PC-9 (cell line): Measurements from ENCODE around the gene AK3. TPM values are rescaled to one million over a fixed set of nuclear protein-coding genes. Genes with fewer than 3 reads are reported as not detected.
A peak's percentile ranks its signal among the peaks of the same experiment; 100 is the strongest.

Experiments
- BruUV-seq: library from RNA; stranded (reverse); fragments of 400-500 nt; replicated peaks from 2 replicates; lab custom pipeline; 2021; lab: Mats Ljungman, UMichigan
- CTCF ChIA-PET: fragments of 300-600 bp; sonication (Branson Sonifier 250); formaldehyde crosslinking; loops from one replicate; lab custom pipeline; 2022; ENCODE audit warnings: antibody characterized with exemption; lab: Charles Lee
- POLR2A ChIA-PET: fragments of 300-600 bp; sonication (Branson Sonifier 250); formaldehyde crosslinking; loops from one replicate; lab custom pipeline; 2022; ENCODE audit warnings: antibody characterized with exemption; ENCODE audit not compliant: unreplicated experiment; lab: Charles Lee
- DNase-seq, 2 experiments: peaks; one replicate each; pipeline versions ENCODE4 v3.0.0 to v3.0.0-alpha.2; 2015 to 2022; ENCODE audit warnings: mixed read lengths in 1 of 2
- H2AFZ ChIP-seq: fragments of 200-600 bp; sonication (generic); 2 replicates; pipeline ENCODE4 v1.8.1; 2017; ENCODE audit warnings: antibody characterized with exemption
- H3F3A ChIP-seq: fragments of 200-600 bp; sonication (generic); 2 replicates; pipeline ENCODE4 v1.8.1; 2017; ENCODE audit warnings: antibody characterized with exemption, mild to moderate bottlenecking, low read depth; ENCODE audit not compliant: insufficient read depth
- H3K27ac ChIP-seq: fragments of 200-600 bp; sonication (generic); 2 replicates; pipeline ENCODE4 v1.6.1; 2016; ENCODE audit warnings: mixed run types
- H3K27me3 ChIP-seq: fragments of 200-600 bp; sonication (generic); 2 replicates; pipeline ENCODE4 v1.6.1; 2016; ENCODE audit warnings: low read depth, mixed run types; ENCODE audit not compliant: insufficient read depth
- H3K36me3 ChIP-seq: fragments of 200-600 bp; sonication (generic); 2 replicates; pipeline ENCODE4 v1.6.1; 2016; ENCODE audit warnings: low read depth, mixed run types
- H3K4me1 ChIP-seq: fragments of 200-600 bp; sonication (generic); replicated peaks from 2 replicates; pipeline ENCODE4 v1.6.1; 2016; ENCODE audit warnings: mixed run types; ENCODE audit not compliant: insufficient read depth
- H3K4me2 ChIP-seq: fragments of 200-600 bp; sonication (generic); 2 replicates; pipeline ENCODE4 v1.6.1; 2017; ENCODE audit warnings: mixed run types
- H3K4me3 ChIP-seq: fragments of 200-600 bp; sonication (generic); 2 replicates; pipeline ENCODE4 v1.6.1; 2016; ENCODE audit warnings: mixed run types
- H3K79me2 ChIP-seq: fragments of 200-600 bp; sonication (generic); 2 replicates; pipeline ENCODE4 v1.6.1; 2017; ENCODE audit warnings: low read depth, mixed run types
- H3K9me2 ChIP-seq: fragments of 200-600 bp; sonication (generic); 2 replicates; pipeline ENCODE4 v1.8.1; 2017; ENCODE audit warnings: mild to moderate bottlenecking; ENCODE audit not compliant: insufficient read depth
- H3K9me3 ChIP-seq: fragments of 200-600 bp; sonication (generic); 2 replicates; pipeline ENCODE4 v1.8.1; 2016; ENCODE audit warnings: low read depth; ENCODE audit not compliant: insufficient read depth
- H4K20me1 ChIP-seq: fragments of 200-600 bp; sonication (generic); 2 replicates; pipeline ENCODE4 v1.8.1; 2017; ENCODE audit not compliant: insufficient read depth
- CTCF ChIP-seq: fragments of 200-600 bp; sonication (generic); conservative IDR thresholded peaks from 2 replicates; pipeline ENCODE4 v1.6.1; 2017; ENCODE audit warnings: mixed run types, antibody characterized with exemption, mild to moderate bottlenecking, moderate library complexity
- EZH2 ChIP-seq: fragments of 200-600 bp; sonication (generic); IDR thresholded peaks from 2 replicates; pipeline ENCODE4 v1.8.0; 2017; ENCODE audit warnings: antibody characterized with exemption, low read depth
- intact Hi-C: fragments of 100-400 bp; cut with micrococcal nuclease; formaldehyde crosslinking; loops from one replicate; pipeline ENCODE4 v1.10.0; 2022; ENCODE audit not compliant: unreplicated experiment
- total RNA-seq: library from RNA; stranded (reverse); gene quantifications from 2 replicates; pipeline ENCODE4 v1.2.3, GENCODE V29; 2021

The AK3 gene
- total RNA-seq, 1 experiment from 2014 or later, result 36.2 TPM

- DNase-seq, result no peak
- Histone ChIP-seq H3K36me3 (0 out of 2 replicates have a peak, but pooled peaks cover 5% of the 10 kb centered on the region), H3K9me2 (no peaks in the 10 kb centered on the region), H3F3A (0 out of 2 replicates have a peak, but pooled peaks cover 6% of the 10 kb centered on the region), H3K27ac (0 out of 2 replicates have a peak overlapping the region, but pooled peaks have one; percentile 21), H3K4me3 (peak overlapping the region; percentile 73), H3K79me2 (peaks cover 51% of the 10 kb centered on the region), H3K9me3 (no peaks in the 10 kb centered on the region), H3K4me1 (peaks cover 16% of the 10 kb centered on the region), H4K20me1 (no peaks in the 10 kb centered on the region), H3K4me2 (peak overlapping the region; percentile 85), H3K27me3 (no peaks in the 10 kb centered on the region), H2AFZ (peak overlapping the region; percentile 84)
- TF ChIP-seq EZH2, result no peak
- no peak for TF ChIP-seq CTCF
- BruUV-seq, result no TSS peak
- CTCF ChIA-PET, result no interaction called here
- POLR2A ChIA-PET, result no interaction called here
- intact Hi-C loops, result no loop called here
Observed at GRCh38 chr9:4738866-4739586, 2.0 kb downstream of the AK3 start.

GRCh38 chr9:4734150-4734549 lies 6.9 kb downstream of the AK3 start:
- Histone ChIP-seq H3K4me1 (peaks cover 15% of the 10 kb centered on the region), H3K9me2 (no peaks in the 10 kb centered on the region), H2AFZ (no peak overlapping the region), H3K4me3 (no peak overlapping the region), H3K79me2 (peaks cover 49% of the 10 kb centered on the region), H3K9me3 (no peaks in the 10 kb centered on the region), H3K36me3 (0 out of 2 replicates have a peak, but pooled peaks cover 5% of the 10 kb centered on the region), H4K20me1 (no peaks in the 10 kb centered on the region; the same call in 1 of the 2 replicates), H3F3A (no peaks in the 10 kb centered on the region), H3K4me2 (no peak overlapping the region), H3K27ac (no peak overlapping the region), H3K27me3 (no peaks in the 10 kb centered on the region)
- ChIA-PET POLR2A (no interaction called here), CTCF (no interaction called here)
- intact Hi-C loops, result no loop called here
- DNase-seq, result no peak
- BruUV-seq, result no TSS peak
- TF ChIP-seq CTCF, result no peak
- TF ChIP-seq EZH2, result no peak

- no peak overlapping the region for H3K4me3 ChIP-seq
- no peaks in the 10 kb centered on the region for H3K27me3 ChIP-seq
- H3K4me2 ChIP-seq, result no peak overlapping the region
- H2AFZ ChIP-seq, result no peak overlapping the region
- no peaks in the 10 kb centered on the region for H3F3A ChIP-seq
- no peaks in the 10 kb centered on the region for H3K9me3 ChIP-seq
- H3K9me2 ChIP-seq, result no peaks in the 10 kb centered on the region
- ChIA-PET POLR2A (no interaction called here), CTCF (no interaction called here)
- 0 out of 2 replicates have a peak, but pooled peaks cover 5% of the 10 kb centered on the region for H3K36me3 ChIP-seq
- no peaks in the 10 kb centered on the region; the same call in 1 of the 2 replicates for H4K20me1 ChIP-seq
- H3K79me2 ChIP-seq, result peaks cover 37% of the 10 kb centered on the region
- peaks cover 3% of the 10 kb centered on the region; the same call in 1 of the 2 replicates for H3K4me1 ChIP-seq
- no peak overlapping the region for H3K27ac ChIP-seq
- DNase-seq, result no peak
- no TSS peak for BruUV-seq
- intact Hi-C loops, result no loop called here
- no peak for TF ChIP-seq CTCF
Observed at GRCh38 chr9:4732890-4733289, 8.1 kb downstream of the AK3 start.
